HL-60 (cell line): ENCODE measurements around the gene C1QTNF3.

Experiments used
- DNase-seq, 2 experiments: peaks; one replicate each; pipeline ENCODE4 v3.0.0-alpha.2; 2010 to 2020; ENCODE audit warnings: low read depth in 1 of 2, low spot score in 1 of 2
- H3K27ac ChIP-seq: fragments of 250-450 bp; sonication (Bioruptor Pico); replicated peaks from 2 replicates; pipeline ENCODE4 v1.5.1; 2020; ENCODE audit warnings: mild to moderate bottlenecking, moderate library complexity
- H3K27me3 ChIP-seq: fragments of 250-450 bp; sonication (Bioruptor Pico); 2 replicates; pipeline ENCODE4 v1.5.1; 2021; ENCODE audit warnings: mild to moderate bottlenecking, moderate library complexity; ENCODE audit not compliant: insufficient read depth, poor library complexity, severe bottlenecking
- H3K4me3 ChIP-seq: replicated peaks from 2 replicates; pipeline ENCODE4 v1.5.1; 2011; ENCODE audit warnings: mild to moderate bottlenecking, control low read depth, low read length; ENCODE audit not compliant: insufficient read depth
- GABPA ChIP-seq: IDR thresholded peaks from 2 replicates; pipeline ENCODE4 v1.6.1; 2012; ENCODE audit warnings: low read depth
- POLR2AphosphoS5 ChIP-seq: IDR thresholded peaks from 2 replicates; pipeline ENCODE4 v1.6.1; 2012; ENCODE audit warnings: low read depth
- SPI1 ChIP-seq: IDR thresholded peaks from 2 replicates; pipeline ENCODE4 v1.6.1; 2012; ENCODE audit warnings: low read depth, mild to moderate bottlenecking, borderline replicate concordance
- TF ChIP-seq, protein P1 (sequence below): IDR thresholded peaks from one replicate; pipeline ENCODE4 v1.5.1; 2011; ENCODE audit warnings: low read length, control low read depth, inconsistent platforms; ENCODE audit not compliant: insufficient read depth
- TF ChIP-seq, protein P2 (sequence below): IDR thresholded peaks from 2 replicates; pipeline ENCODE4 v1.6.1; 2012; ENCODE audit warnings: low read depth; ENCODE audit not compliant: insufficient replicate concordance

C1QTNF3 gene

DNA sequence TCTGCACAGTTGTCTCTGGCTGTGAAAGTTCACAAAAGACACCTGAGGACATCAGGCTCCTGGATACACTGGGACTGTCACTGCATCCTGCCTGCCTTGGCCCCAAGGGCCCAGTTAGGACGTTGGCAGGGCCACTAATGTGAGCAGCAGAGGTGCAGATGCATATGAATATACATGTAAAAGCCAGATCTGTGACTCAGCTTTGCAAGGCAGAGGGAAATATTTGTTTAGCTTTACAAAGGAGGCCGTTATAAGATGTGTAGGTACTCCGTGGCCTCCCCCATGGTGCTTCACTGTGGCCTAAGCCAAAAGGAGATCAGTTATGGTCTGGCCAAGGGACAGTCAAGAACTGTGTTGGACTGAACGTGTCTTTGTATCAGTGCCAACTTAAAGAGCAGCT, 4.1 kb upstream of the C1QTNF3 start:
- no peaks in the 10 kb centered on the region for H3K27me3 ChIP-seq
- H3K27ac ChIP-seq, result no peak overlapping the region; the same call in 1 of the 2 replicates
- TF ChIP-seq, protein P1, sequence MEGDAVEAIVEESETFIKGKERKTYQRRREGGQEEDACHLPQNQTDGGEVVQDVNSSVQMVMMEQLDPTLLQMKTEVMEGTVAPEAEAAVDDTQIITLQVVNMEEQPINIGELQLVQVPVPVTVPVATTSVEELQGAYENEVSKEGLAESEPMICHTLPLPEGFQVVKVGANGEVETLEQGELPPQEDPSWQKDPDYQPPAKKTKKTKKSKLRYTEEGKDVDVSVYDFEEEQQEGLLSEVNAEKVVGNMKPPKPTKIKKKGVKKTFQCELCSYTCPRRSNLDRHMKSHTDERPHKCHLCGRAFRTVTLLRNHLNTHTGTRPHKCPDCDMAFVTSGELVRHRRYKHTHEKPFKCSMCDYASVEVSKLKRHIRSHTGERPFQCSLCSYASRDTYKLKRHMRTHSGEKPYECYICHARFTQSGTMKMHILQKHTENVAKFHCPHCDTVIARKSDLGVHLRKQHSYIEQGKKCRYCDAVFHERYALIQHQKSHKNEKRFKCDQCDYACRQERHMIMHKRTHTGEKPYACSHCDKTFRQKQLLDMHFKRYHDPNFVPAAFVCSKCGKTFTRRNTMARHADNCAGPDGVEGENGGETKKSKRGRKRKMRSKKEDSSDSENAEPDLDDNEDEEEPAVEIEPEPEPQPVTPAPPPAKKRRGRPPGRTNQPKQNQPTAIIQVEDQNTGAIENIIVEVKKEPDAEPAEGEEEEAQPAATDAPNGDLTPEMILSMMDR, result no peak
- TF ChIP-seq GABPA (no peak), SPI1 (no peak), POLR2AphosphoS5 (no peak)
- TF ChIP-seq, protein P2, sequence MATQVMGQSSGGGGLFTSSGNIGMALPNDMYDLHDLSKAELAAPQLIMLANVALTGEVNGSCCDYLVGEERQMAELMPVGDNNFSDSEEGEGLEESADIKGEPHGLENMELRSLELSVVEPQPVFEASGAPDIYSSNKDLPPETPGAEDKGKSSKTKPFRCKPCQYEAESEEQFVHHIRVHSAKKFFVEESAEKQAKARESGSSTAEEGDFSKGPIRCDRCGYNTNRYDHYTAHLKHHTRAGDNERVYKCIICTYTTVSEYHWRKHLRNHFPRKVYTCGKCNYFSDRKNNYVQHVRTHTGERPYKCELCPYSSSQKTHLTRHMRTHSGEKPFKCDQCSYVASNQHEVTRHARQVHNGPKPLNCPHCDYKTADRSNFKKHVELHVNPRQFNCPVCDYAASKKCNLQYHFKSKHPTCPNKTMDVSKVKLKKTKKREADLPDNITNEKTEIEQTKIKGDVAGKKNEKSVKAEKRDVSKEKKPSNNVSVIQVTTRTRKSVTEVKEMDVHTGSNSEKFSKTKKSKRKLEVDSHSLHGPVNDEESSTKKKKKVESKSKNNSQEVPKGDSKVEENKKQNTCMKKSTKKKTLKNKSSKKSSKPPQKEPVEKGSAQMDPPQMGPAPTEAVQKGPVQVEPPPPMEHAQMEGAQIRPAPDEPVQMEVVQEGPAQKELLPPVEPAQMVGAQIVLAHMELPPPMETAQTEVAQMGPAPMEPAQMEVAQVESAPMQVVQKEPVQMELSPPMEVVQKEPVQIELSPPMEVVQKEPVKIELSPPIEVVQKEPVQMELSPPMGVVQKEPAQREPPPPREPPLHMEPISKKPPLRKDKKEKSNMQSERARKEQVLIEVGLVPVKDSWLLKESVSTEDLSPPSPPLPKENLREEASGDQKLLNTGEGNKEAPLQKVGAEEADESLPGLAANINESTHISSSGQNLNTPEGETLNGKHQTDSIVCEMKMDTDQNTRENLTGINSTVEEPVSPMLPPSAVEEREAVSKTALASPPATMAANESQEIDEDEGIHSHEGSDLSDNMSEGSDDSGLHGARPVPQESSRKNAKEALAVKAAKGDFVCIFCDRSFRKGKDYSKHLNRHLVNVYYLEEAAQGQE, result no peak
- no peak for DNase-seq
- no peak overlapping the region for H3K4me3 ChIP-seq

DNA sequence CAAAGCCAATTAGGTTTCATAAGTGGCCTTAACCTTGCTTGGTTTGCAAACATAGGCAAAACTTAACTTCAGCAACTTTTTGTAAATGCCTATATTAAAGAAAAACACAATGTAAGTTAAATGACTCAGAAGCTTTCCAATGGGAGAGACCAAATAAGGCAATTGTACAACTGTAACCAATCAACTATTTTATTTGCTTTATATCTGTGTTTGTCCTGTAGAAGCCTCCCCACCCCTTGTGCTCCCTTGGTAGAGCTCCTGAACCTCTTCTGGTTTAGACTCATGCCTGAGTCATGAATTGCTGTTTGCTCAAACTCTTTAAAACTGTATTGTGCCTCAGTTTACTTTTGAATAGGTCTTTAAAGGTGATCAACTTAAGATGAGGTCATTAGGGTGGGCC, 3.0 kb upstream of the C1QTNF3 start:
- H3K27me3 ChIP-seq, result no peaks in the 10 kb centered on the region
- TF ChIP-seq GABPA (no peak), POLR2AphosphoS5 (no peak), SPI1 (no peak)
- TF ChIP-seq, protein P1, result no peak
- TF ChIP-seq, protein P2, result no peak
- no peak overlapping the region for H3K4me3 ChIP-seq
- no peak for DNase-seq
- no peak overlapping the region for H3K27ac ChIP-seq

DNA sequence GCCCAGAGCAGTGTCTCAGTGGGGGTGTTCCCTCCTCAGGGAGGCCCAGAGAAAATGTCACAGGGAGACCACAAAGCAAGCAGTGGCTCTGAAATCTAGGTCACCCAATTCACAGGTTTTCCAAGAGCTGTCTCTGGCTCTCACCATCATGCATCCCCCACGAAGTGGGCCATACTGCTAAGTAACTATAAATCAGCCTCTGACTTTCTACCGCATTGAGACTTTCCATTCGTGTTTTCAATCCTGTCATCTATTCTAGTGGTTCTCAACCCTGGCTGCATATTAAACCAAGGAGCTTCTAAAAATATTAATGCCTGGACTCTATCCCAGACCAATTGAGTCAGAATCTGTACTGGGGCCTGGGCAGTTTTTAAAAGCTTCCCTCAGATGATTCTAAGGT, 2.0 kb upstream of the C1QTNF3 start:
- Histone ChIP-seq H3K4me3 (no peak overlapping the region), H3K27ac (no peak overlapping the region), H3K27me3 (no peaks in the 10 kb centered on the region)
- no peak for DNase-seq
- TF ChIP-seq, protein P2, result no peak
- TF ChIP-seq POLR2AphosphoS5, result no peak
- no peak for TF ChIP-seq SPI1
- TF ChIP-seq, protein P1, result no peak
- no peak for TF ChIP-seq GABPA
